Measurements from ENCODE around the gene KRT23.
A peak's percentile ranks its signal among the peaks of the same experiment; 100 is the strongest.

The KRT23 gene

GRCh38 chr17:40937384-40937819, at the start of gene KRT23:
Gene KRT23 (minus strand): TSS chr17:40937646. CDS start chr17:40936603, 1,043 bp downstream.
- no peak for DNase-seq (ENCODE audit: low read depth)

- no peak for DNase-seq (ENCODE audit: low read depth)
Observed at GRCh38 chr17:40986920-40987319, 49.5 kb upstream of the KRT23 start.

- DNase-seq (ENCODE audit: low read depth) = no peak
Observed at GRCh38 chr17:40984226-40984625, 46.8 kb upstream of the KRT23 start, which contains the start of gene KRT40. Gene KRT40 (minus strand): TSS chr17:40984326. CDS start chr17:40984273, 53 bp downstream.

- DNase-seq (ENCODE audit: low read depth) = no peak
Observed at GRCh38 chr17:40981115-40981514, 43.7 kb upstream of the KRT23 start.

GRCh38 chr17:40980596-40980995, 43.1 kb upstream of the KRT23 start:
- no peak for DNase-seq (ENCODE audit: low read depth)

- DNase-seq (ENCODE audit: low read depth) = no peak
Observed at GRCh38 chr17:40980117-40980516, 42.7 kb upstream of the KRT23 start.

- no peak for DNase-seq (ENCODE audit: low read depth)
Observed at GRCh38 chr17:40978575-40979151, 41.2 kb upstream of the KRT23 start.

GRCh38 chr17:40975516-40975915, 38.1 kb upstream of the KRT23 start:
- no peak for DNase-seq (ENCODE audit: low read depth)

GRCh38 chr17:40974366-40974765, 36.9 kb upstream of the KRT23 start:
- no peak for DNase-seq (ENCODE audit: low read depth)

GRCh38 chr17:40967582-40967981, 30.1 kb upstream of the KRT23 start:
- no peak for DNase-seq (ENCODE audit: low read depth)

- DNase-seq (ENCODE audit: low read depth) = no peak
Observed at GRCh38 chr17:40966848-40967247, 29.4 kb upstream of the KRT23 start, which contains the start of gene KRT39. Gene KRT39 (minus strand): TSS chr17:40966948. CDS start chr17:40966856, 92 bp downstream.

- DNase-seq (ENCODE audit: low read depth) = no peak
Observed at GRCh38 chr17:40963838-40964237, 26.4 kb upstream of the KRT23 start.

GRCh38 chr17:40962059-40962561, 24.7 kb upstream of the KRT23 start:
- no peak for DNase-seq (ENCODE audit: low read depth)

- DNase-seq (ENCODE audit: low read depth) = no peak
Observed at GRCh38 chr17:40961591-40961990, 24.1 kb upstream of the KRT23 start.

GRCh38 chr17:40960144-40960543, 22.7 kb upstream of the KRT23 start:
- no peak for DNase-seq (ENCODE audit: low read depth)

- no peak for DNase-seq (ENCODE audit: low read depth)
Observed at GRCh38 chr17:40958086-40958953, 20.9 kb upstream of the KRT23 start.

GRCh38 chr17:40956401-40957254, 19.2 kb upstream of the KRT23 start:
- peak; percentile 99 for DNase-seq (ENCODE audit: low read depth)

- DNase-seq (ENCODE audit: low read depth) = peak; percentile 97
Observed at GRCh38 chr17:40953881-40954280, 16.4 kb upstream of the KRT23 start.

GRCh38 chr17:40952661-40953060, 15.2 kb upstream of the KRT23 start:
- peak; percentile 96 for DNase-seq (ENCODE audit: low read depth)

- no peak for DNase-seq (ENCODE audit: low read depth)
Observed at GRCh38 chr17:40952154-40952553, 14.7 kb upstream of the KRT23 start.

- DNase-seq (ENCODE audit: low read depth) = no peak
Observed at GRCh38 chr17:40951011-40951622, 13.7 kb upstream of the KRT23 start.

GRCh38 chr17:40950176-40950575, 12.7 kb upstream of the KRT23 start:
- DNase-seq (ENCODE audit: low read depth) = no peak

Measured in iris pigment epithelial cell (primary cell).